NCI-H748 (cell line): ENCODE measurements around the gene RNASE11.
"Not testable (repeated sequence)": the region's sequence is repeated elsewhere in the genome, so short reads cannot be mapped to it uniquely, and the experiment has no call there.

Experiments used
- DNase-seq: peaks from one replicate; lab custom pipeline; 2025; ENCODE audit not compliant: unreplicated experiment; lab: John Stamatoyannopoulos, UW

The RNASE11 gene

DNA sequence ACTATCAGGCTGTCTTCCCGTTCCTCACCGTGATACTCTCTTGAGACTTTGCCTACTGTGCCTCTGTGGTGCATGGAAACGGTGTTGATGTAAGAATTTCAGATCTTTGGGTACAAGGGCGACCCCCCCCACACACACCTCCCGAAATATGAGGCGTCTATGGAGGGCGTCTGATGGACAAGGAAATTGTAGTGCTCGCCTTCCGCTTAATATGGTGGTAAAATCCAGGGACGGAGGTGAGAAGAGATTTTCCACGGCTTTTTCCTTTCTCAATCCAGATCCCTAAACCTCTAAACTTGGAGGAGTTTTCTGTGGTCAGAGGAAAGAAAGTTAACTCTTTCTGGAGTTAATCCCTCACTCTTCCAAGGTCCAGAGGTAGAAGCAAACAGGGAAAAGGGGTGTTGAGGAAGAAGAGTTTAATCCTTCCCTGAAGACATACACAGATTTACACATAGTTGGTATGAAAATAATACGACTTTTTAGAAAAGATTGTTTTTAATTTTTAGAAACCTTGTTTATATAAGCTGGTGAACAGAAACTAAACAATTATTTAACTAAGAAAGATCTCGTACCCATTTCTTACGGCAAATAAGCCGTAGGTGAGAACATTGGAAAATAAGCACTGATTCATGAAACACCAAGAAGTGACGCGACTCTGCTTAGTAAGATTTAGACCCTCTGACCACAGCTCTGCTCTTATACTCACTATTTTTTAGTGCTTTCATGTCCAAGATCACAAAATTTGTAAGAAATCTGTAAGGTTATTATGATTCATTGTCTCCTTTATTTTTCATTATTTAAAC, 26.4 kb upstream of the RNASE11 start:
- DNase-seq, result peak; percentile 72

DNA sequence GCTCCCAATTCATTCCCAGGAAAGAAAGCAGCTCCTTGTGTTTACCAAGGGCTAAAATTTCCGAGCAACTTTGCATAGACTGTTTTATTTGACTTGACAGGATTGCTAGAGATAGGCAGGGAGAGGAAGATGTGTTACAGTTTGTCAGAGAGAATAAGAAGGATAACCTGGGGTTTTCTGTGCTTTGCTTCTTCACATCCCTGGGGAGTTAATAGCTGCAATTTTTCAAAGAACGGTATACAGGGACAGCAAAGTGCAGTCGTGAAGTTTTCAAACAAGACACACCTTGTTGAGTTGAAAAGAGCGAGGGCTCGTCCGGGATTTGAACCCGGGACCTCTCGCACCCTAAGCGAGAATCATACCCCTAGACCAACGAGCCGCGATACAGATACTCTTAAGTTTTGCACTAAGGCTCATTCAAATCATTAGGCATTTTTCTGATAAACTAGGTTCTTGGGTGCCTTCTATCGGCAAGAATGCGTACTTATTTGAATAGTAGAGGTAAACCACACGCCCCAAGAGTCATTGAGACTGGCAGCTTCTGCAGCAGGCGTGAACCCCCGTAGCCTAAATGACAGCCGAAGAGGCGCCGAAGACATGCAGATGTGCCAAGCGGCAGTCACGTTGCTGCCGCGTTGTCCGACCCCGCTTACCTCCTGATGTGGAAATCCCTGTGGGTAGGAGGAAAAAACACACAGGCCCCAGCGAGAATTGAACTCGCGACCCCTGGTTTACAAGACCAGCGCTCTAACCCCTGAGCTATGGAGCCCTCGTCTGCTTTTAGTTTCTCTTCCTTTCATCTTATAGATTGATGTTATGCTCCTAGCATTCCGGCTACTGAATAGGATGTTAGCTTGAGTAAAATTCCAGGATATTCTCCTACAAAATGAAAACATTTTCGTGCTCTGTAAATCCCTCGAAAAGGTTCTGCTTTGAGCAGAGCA, 25.6 kb upstream of the RNASE11 start:
- peak; percentile 95 for DNase-seq

DNA sequence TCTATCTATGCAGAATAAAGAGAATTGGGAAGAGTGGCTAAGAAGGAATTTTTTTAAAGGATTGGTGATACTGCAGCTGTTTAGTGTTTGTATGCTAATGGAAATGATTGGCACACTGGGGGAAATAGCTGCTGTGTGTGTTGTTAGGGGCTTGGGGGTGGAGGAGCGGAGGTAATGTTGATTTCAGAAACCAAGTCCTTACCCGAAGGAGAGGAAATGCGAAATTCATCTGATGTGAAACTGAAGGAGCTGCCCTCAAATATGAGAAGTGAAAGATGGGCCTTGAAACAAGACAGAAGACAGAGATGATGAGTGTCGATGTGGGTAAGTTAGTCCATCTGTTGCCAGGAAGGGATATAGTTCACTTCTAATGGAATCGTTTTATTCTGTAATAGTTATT, 24.6 kb upstream of the RNASE11 start:
- DNase-seq, result no peak

- DNase-seq, result no peak
These were observed 23.5 kb upstream of the RNASE11 start for GRCh38 chr14:20611277-20611676.

GRCh38 chr14:20610002-20610765, 22.4 kb upstream of the RNASE11 start:
- DNase-seq, result peak; percentile 83

DNA sequence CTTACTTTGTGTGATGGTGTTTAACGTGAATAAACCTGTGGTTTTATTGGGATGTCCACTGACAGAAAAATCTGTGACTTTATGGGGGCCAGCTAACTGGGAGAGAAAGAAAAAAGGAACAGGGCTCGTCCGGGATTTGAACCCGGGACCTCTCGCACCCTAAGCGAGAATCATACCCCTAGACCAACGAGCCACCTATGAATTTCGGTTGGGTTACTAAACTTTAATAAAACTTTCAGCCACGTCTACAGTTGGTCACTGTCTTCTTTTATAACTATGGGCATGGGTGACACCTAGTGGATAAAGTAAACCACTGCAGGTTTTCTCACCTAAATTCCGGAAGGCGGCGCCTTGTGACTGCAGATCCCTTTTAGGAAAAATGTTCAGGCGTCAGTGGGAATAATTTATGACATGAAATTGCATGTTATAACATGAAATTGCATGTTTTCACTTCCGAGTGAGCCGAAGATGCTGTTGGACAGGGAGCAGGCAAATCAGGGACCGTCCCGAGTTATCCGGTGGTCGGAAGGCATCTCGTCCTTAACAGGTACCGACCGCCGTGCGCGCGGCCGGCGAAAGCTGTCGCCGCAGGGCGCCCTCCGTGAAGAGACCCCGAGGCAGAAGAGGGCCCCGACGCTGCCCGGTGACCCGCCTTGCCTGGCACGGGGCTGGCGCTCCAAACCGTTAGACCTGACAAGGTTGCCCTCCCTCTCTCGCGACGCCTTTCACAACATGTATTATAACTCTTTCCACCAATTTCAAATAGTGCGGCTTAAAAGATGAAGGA, 21.6 kb upstream of the RNASE11 start:
- DNase-seq, result peak; percentile 82

- no peak for DNase-seq
These were observed 20.7 kb upstream of the RNASE11 start for GRCh38 chr14:20608383-20609110.

GRCh38 chr14:20607617-20608016, 19.8 kb upstream of the RNASE11 start:
- DNase-seq, result no peak

DNA sequence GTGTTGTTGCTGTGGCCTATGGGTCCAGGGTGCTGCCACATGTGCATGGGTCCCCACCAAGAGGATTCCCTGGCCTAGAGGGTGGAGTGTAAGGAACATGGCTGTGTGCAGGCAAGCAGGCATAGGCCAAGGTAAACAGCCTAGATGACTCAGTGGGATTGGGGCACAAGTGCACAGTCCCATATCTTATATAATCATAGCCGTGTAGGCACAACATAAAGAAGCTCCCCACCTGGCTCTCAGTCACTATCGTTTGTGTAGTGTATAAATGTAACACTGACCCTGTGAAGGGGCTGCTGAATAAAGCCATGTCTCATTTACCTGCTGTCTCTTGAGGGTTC, 19.1 kb upstream of the RNASE11 start:
- DNase-seq, result no peak

DNA sequence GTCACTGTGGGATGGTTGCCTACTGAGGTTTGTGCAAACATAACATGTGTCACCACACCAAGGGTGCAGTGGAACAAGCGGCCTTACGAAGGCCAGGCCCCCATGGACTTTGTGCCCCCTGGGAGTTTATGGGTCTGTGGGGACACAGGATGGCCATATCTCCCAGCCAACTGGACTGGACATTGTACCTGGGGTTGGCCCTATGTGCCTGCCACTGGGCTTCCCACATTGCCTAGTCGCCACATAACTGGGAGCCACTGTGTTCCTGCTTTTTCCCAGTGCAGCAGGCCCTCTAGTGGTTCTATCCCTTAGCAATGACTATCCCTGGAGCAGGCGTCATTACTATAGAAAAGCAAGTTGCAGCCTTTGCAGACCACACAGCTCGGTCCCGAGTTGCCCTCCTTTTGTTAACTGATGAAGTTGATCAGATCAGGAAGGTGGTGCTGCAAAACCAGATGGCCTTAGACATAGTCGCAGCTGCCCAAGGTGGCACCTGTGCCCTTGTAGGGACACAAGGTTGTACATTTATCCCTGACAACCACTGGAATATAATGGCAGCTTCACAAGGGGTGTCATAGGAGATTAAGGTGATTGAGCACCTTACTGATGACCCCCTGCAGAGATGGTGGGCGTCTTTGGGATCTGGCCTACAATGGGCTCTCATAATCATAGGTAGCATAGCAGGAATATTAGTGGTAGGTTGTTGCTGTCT, 18.5 kb upstream of the RNASE11 start:
- DNase-seq, result peak; percentile 51

- no peak for DNase-seq
These were observed 16.3 kb upstream of the RNASE11 start for GRCh38 chr14:20603813-20604690.

GRCh38 chr14:20602583-20602982, 14.8 kb upstream of the RNASE11 start:
- no peak for DNase-seq

DNA sequence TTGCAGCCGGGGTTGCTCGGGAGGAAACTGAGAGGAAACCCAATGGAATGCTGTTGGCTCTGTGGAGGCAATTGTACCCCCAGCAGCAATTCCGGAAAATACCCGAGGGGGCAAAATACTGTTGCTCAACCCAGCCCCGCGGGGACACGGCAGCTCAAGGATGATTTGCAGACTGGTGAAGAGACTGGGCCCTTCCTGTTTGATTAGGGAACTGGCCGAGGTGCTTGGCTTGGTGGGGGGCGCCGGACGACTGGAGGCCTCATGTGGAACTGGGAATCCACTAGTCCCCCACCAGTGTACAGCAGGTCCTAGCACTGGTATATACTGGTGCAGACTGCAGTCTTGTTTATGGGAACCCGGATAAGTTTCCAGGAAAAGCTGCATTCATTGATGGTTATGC, 13.7 kb upstream of the RNASE11 start:
- no peak for DNase-seq

DNA sequence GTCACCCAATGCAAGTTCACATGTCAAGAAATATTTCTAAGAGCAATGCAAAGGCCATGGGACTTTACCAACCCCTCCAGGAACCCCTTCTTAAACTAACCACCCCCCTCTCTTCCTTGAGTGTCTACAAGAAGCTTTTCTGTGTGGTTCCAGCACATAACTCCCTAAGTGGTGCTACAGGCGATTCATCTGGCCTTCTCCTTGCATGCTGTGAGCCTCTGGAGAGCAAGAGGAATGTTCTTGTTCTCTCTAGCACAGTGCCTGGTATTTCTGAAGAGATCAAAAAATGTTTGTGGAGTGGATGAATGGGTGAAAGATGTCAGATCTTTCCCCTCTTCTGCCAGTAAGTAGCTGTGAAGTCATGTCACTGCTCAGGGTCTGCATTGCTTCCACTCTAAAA, 9.3 kb upstream of the RNASE11 start:
- no peak for DNase-seq

GRCh38 chr14:20595726-20596125, 7.9 kb upstream of the RNASE11 start:
- not testable (repeated sequence) for DNase-seq

GRCh38 chr14:20592574-20592973, 4.8 kb upstream of the RNASE11 start:
- DNase-seq, result no peak

DNA sequence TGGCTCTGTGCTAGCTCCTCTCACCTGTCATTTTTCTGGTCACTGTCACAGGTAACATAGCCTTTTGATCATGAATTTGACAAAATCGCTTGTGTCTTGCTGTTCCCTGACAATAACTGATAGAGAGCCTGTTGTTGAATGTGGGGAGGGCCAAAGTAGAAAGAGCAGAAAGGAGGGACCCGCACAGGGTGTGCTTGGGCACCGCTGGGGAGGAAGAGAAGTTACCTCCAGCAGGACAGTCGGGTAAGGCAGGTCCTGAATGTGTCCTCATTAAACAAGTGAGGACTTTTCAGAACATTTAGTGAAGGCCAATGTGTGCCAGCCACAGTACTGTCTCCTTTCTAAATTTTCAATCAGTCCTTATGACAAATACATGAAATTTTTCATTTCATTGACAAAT, 3.4 kb upstream of the RNASE11 start, which contains the start of gene RNASE12:
TSS of gene RNASE12 (minus strand) at position 142 of the 400 bp plus-strand sequence. CDS start 653 bp downstream, outside the sequence.
- no peak for DNase-seq

DNA sequence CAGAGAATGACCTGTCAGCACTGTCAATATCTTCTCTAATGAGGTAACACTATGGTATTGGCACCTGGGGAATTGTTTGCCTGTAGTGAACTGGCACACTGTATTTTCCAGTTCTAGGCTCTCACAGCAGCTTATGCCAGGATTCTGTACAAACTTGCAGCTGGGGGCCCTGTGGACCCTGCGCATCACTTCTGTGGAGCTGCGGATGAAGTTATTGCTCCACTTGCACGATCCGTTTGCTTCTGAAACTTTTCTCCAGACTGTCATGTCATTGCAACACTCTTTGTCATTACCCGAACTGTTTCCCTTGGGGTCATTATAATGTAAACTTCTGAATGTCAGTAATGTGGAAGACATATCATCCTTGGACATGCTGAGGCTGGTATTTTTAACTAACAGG, 3.9 kb downstream of the RNASE11 start:
- no peak for DNase-seq
